Upper lobe of left lung (tissue), 6 donors: ENCODE data around the gene ERI2. TPM values are rescaled to one million over a fixed set of nuclear protein-coding genes. Genes with fewer than 3 reads are reported as not detected.

ENCODE experiments used
- ATAC-seq, 2 donors: fragments of 200-7000 bp; cut with Tn5 transposase; one replicate each; pipeline ENCODE4 v1.9.1; 2022; ENCODE audit warnings: mild to moderate bottlenecking in 2 of 2, moderate library complexity in 2 of 2; ENCODE audit not compliant: low FRiP score in 2 of 2
- DNase-seq, 2 donors: peaks; one replicate each; pipeline ENCODE4 v3.0.0-alpha.2; 2019 to 2020
- H3K27ac ChIP-seq, 4 donors: fragments of 200-600 bp; sonication (generic); one replicate each; pipeline ENCODE4 v1.5.1; 2016 to 2019
- H3K27me3 ChIP-seq, 4 donors: fragments of 200-600 bp; sonication (generic); one replicate each; pipeline ENCODE4 v1.5.1; 2017 to 2019
- H3K36me3 ChIP-seq, 4 donors: fragments of 200-600 bp; sonication (generic); one replicate each; pipeline ENCODE4 v1.5.1; 2016 to 2019
- H3K4me1 ChIP-seq, 4 donors: fragments of 200-600 bp; sonication (generic); one replicate each; pipeline ENCODE4 v1.5.1; 2018 to 2019
- H3K4me3 ChIP-seq, 4 donors: fragments of 200-600 bp; sonication (generic); one replicate each; pipeline ENCODE4 v1.5.1; 2017 to 2019; ENCODE audit warnings: mild to moderate bottlenecking in 2 of 4, moderate library complexity in 1 of 4
- H3K9me3 ChIP-seq, 4 donors: fragments of 200-600 bp; sonication (generic); one replicate each; pipeline ENCODE4 v1.5.1; 2018 to 2019
- CTCF ChIP-seq, 6 experiments: fragments of 450-650 bp in 4 of 6; fragments of 200-600 bp in 2 of 6; sonication (generic) in 2 of 6; IDR thresholded peaks; one replicate each; pipeline ENCODE4 v1.5.1; 2016 to 2019; ENCODE audit warnings: antibody characterized with exemption in 6 of 6
- EP300 ChIP-seq, 4 donors: sonication (generic); formaldehyde crosslinking; IDR thresholded peaks; one replicate each; pipeline ENCODE4 v1.5.1; 2017; ENCODE audit warnings: antibody characterized with exemption in 4 of 4, control low read depth in 2 of 4
- POLR2A ChIP-seq, 4 donors: fragments of 450-650 bp; IDR thresholded peaks; one replicate each; pipeline ENCODE4 v1.5.1; 2016 to 2017; ENCODE audit warnings: antibody characterized with exemption in 4 of 4, mild to moderate bottlenecking in 2 of 4
- POLR2AphosphoS5 ChIP-seq, 2 donors: sonication (generic); formaldehyde crosslinking; IDR thresholded peaks; one replicate each; pipeline ENCODE4 v1.5.1; 2017; ENCODE audit warnings: antibody characterized with exemption in 2 of 2
- WGBS, 2 donors: methylation state at CpG; one replicate each; pipeline ENCODE4 v1.1.5; 2017 to 2018; 5-methylcytosine and 5-hydroxymethylcytosine counted together
- total RNA-seq, 6 donors: library from RNA; depleted of rRNA in 4 of 6; stranded (reverse); fragments of >200 nt in 4 of 6; gene quantifications; one replicate each; pipeline versions ENCODE4 v1.1.0 to v1.2.1, GENCODE V29; 2016 to 2021
- donor health status: DM: no; HTN: no; CAD: no; lungs with moderate emphysema.
- donor health status: DM: no; HTN: yes; CAD: no; lungs with severe emphysema.

The ERI2 gene
- total RNA-seq, 6 donors from 2014 or later: 7.3 to 13.8 (median 11.6) TPM

GRCh38 chr16:20851601-20852000 lies 45.3 kb upstream of the ERI2 start:
- Histone ChIP-seq H3K27me3 (no peaks in the 10 kb centered on the region), H3K4me1 (peaks cover 38 to 55% (median 50%) of the 10 kb centered on the region in 4 donors), H3K27ac (peak overlapping the region; percentile 58 to 88 (median 68)), H3K36me3 (peaks cover 0 to 9% (median 3%) of the 10 kb centered on the region in 4 donors), H3K9me3 (no peaks in the 10 kb centered on the region), H3K4me3 (no peak overlapping the region)
- TF ChIP-seq CTCF (IDR thresholded peaks at IDR 0.05) (no peak), POLR2AphosphoS5 (IDR thresholded peaks at IDR 0.05) (peak; percentile 79 to 84), POLR2A (IDR thresholded peaks at IDR 0.05) (peak in 1 of 4 donors; percentile 45), EP300 (IDR thresholded peaks at IDR 0.05) (peak in 3 of 4 donors; percentile 7 to 86 (median 66))
- WGBS, 2 donors: 33% methylated on average over 2 of the region's 2 CpGs; no CpG with 5 or more reads in 1 of the 2 donors
- DNase-seq (peak in 1 of 2 donors; percentile 82), ATAC-seq (peak; percentile 89 to 93)

- Histone ChIP-seq H3K36me3 (peaks cover 0 to 9% (median 3%) of the 10 kb centered on the region in 4 donors), H3K4me3 (no peak overlapping the region), H3K27me3 (no peaks in the 10 kb centered on the region), H3K27ac (peak overlapping the region; percentile 58 to 88 (median 68)), H3K4me1 (peaks cover 38 to 54% (median 49%) of the 10 kb centered on the region in 4 donors), H3K9me3 (no peaks in the 10 kb centered on the region)
- 39 to 48% methylated on average over 3 of the region's 3 CpGs for WGBS, 2 donors
- DNase-seq (peak in 1 of 2 donors; percentile 53), ATAC-seq (peak; percentile 2 to 6)
- TF ChIP-seq POLR2AphosphoS5 (IDR thresholded peaks at IDR 0.05) (peak in 1 of 2 donors; percentile 12), POLR2A (IDR thresholded peaks at IDR 0.05) (no peak)
These were observed 44.7 kb upstream of the ERI2 start for GRCh38 chr16:20850981-20851380.

GRCh38 chr16:20849589-20850390 lies 43.5 kb upstream of the ERI2 start:
- peak; percentile 73 to 75 for ATAC-seq
- Histone ChIP-seq H3K9me3 (no peaks in the 10 kb centered on the region), H3K4me1 (peaks cover 38 to 54% (median 48%) of the 10 kb centered on the region in 4 donors), H3K36me3 (no peaks in the 10 kb centered on the region), H3K27ac (peak overlapping the region; percentile 58 to 88 (median 68)), H3K27me3 (no peaks in the 10 kb centered on the region), H3K4me3 (no peak overlapping the region)
- no peak for TF ChIP-seq POLR2AphosphoS5 (IDR thresholded peaks at IDR 0.05)
- peak; percentile 85 to 99 (median 92) for TF ChIP-seq CTCF (IDR thresholded peaks at IDR 0.05)
- TF ChIP-seq EP300 (IDR thresholded peaks at IDR 0.05): no peak
- 23 to 29% methylated on average over 6 of the region's 6 CpGs for WGBS, 2 donors
- DNase-seq: peak in 1 of 2 donors; percentile 55

GRCh38 chr16:20847550-20847949 lies 41.3 kb upstream of the ERI2 start:
- Histone ChIP-seq H3K27ac (no peak overlapping the region), H3K27me3 (no peaks in the 10 kb centered on the region), H3K4me1 (peaks cover 24 to 37% (median 31%) of the 10 kb centered on the region in 4 donors), H3K4me3 (no peak overlapping the region), H3K9me3 (no peaks in the 10 kb centered on the region), H3K36me3 (no peaks in the 10 kb centered on the region)
- 78 to 89% methylated on average over 2 of the region's 2 CpGs for WGBS, 2 donors
- TF ChIP-seq POLR2AphosphoS5 (IDR thresholded peaks at IDR 0.05) (no peak), POLR2A (IDR thresholded peaks at IDR 0.05) (no peak), EP300 (IDR thresholded peaks at IDR 0.05) (no peak), CTCF (IDR thresholded peaks at IDR 0.05) (no peak)
- DNase-seq (no peak), ATAC-seq (no peak)

- Histone ChIP-seq H3K4me3 (no peak overlapping the region), H3K36me3 (no peaks in the 10 kb centered on the region), H3K4me1 (peaks cover 16 to 27% (median 22%) of the 10 kb centered on the region in 4 donors), H3K27ac (no peak overlapping the region), H3K27me3 (no peaks in the 10 kb centered on the region), H3K9me3 (no peaks in the 10 kb centered on the region)
- DNase-seq (no peak), ATAC-seq (no peak)
- TF ChIP-seq POLR2A (IDR thresholded peaks at IDR 0.05): no peak
- TF ChIP-seq CTCF (IDR thresholded peaks at IDR 0.05): no peak
- no peak for TF ChIP-seq EP300 (IDR thresholded peaks at IDR 0.05)
- no peak for TF ChIP-seq POLR2AphosphoS5 (IDR thresholded peaks at IDR 0.05)
These were observed 40.3 kb upstream of the ERI2 start for GRCh38 chr16:20846551-20846950.
